Left renal cortex interstitium (tissue), 4 donors: ENCODE data around the gene ZNF503. TPM values are rescaled to one million over a fixed set of nuclear protein-coding genes. Genes with fewer than 3 reads are reported as not detected.

Source experiments
- DNase-seq, 4 donors: peaks; one replicate each; pipeline ENCODE4 v3.0.0-alpha.2; 2013; ENCODE audit warnings: low read depth in 4 of 4, low spot score in 2 of 4, missing footprints in 1 of 4
- polyA plus RNA-seq, 4 donors: library from polyadenylated mRNA; unstranded; fragments of 120-200 nt; gene quantifications; one replicate each; pipeline ENCODE4 v1.2.1, GENCODE V29; 2013; ENCODE audit not compliant: insufficient read length in 4 of 4

Gene ZNF503
- polyA plus RNA-seq, 4 donors, result 56.8 to 107 (median 80.1) TPM

DNA sequence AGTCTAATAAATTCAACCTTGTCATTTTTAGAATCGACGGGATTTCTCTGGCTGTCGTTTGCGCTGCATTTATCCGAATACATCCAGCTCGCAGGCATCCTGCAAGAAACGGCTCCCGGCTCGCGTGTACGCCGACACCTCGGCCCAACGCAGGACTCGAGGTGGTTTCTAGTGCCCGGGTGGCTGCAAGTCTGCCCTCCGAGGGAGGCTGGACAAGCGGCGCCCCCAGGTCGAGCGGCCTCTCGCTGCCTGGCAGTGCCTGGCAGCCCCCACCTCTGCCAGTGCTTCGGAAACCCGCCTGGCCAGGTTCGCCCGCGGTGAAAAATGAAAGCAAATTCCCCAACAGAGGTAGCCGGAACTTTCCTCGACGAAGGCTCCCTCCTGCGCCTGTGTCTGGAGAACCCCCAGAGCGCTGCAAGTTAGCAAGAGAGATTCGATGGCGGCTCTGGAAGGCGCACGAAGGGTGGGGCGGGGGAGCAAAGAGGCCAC lies 5.7 kb upstream of the ZNF503 start:
- DNase-seq, result no peak

- no peak for DNase-seq
Observed at GRCh38 chr10:75406462-75407223, 5.1 kb upstream of the ZNF503 start.

GRCh38 chr10:75405598-75406461 lies 4.3 kb upstream of the ZNF503 start:
- peak in 1 of 4 donors; percentile 41 for DNase-seq

GRCh38 chr10:75404815-75405597 lies 3.4 kb upstream of the ZNF503 start:
- peak in 2 of 4 donors; percentile 69 to 77 for DNase-seq

DNA sequence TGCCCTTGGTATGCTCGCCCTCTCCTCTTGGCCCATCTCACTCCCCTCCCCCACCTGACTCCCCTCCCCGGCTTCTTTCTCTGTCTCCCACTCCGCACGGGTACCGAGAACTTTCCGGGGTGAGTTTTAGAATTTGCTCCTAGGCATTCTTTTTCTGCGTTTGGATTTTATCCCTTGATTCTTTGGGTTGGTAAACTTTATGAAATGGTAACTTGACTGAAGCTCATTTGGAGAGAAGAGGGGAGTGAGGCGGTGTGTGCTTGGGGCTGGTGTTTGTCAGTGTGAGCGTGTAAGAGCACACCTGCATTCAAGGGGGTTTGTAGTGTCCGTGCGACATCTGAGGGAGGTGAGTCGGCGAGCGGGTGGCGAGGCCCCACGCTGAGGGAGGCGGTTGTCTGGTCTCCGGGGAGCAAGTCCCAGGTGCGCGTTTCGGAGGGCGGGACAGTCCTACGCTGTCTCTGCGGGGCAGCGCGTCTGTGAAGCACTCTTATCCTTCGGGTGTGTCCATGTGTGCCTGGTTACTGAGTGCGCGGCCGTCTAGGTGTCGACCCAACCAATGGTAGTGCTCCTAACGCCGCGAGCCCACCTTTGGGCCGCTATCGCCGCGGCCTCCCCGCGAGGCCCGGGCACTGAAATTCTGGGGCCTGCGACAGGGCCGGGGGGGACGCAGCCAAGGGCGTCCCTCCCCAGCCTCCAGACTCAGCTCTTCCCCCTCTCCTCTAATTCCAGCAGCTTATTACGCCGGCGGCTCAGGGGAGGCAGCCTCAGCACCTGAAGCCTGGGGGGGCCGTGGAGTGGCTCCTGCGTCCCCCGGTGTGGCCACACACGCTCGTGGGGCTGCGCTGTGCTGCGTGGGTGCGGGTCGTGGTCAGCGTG lies 2.6 kb upstream of the ZNF503 start:
- DNase-seq, result peak in 2 of 4 donors; percentile 31 to 46

DNA sequence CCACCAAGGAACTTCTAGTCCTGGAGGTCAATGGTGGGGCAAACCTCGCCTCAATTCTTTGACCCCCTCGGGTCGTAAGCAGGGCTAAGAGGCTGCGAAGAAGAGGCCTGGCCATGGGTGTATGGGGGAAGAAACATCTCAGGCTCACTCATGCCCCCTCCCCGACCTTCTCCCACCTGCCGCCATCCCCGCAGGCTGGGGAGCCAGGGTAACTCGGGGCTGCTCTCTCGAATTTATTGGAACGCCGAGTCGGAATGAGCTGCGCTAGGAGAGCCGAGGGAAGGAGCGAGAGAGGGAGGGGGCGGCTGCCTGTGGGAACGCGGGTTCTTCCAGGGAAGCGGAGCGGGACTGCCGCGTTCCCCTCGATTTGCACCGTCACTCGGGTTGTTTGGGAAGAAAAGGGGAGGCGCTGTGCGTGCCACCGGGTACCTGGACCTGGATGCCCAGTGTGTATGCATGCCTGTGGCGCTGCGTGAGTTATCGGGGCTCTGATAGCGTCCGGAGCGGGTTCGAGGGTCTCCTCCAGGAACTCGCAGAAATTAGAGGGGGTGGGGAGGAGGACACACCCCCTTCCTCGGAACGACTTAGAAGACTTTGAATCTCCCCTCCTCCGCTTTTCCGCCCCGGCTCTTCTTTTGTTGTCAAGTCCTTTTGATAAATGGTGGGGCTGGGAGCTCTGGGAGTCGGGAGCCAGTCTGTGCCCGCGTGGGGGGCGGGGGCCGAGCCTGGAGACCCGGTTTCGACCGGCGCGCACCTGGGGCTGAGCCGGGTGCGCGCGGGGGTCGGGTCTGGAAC lies 1.8 kb upstream of the ZNF503 start:
- peak in 2 of 4 donors; percentile 82 to 84 for DNase-seq

- peak in 2 of 4 donors; percentile 86 to 96 for DNase-seq
Observed at GRCh38 chr10:75402486-75403143, 1.1 kb upstream of the ZNF503 start.

- no peak for DNase-seq
Observed at GRCh38 chr10:75400771-75401568, 594 bp downstream of the ZNF503 start.

GRCh38 chr10:75400163-75400770 lies 1.3 kb downstream of the ZNF503 start:
- DNase-seq, result peak in 1 of 4 donors; percentile 21

DNA sequence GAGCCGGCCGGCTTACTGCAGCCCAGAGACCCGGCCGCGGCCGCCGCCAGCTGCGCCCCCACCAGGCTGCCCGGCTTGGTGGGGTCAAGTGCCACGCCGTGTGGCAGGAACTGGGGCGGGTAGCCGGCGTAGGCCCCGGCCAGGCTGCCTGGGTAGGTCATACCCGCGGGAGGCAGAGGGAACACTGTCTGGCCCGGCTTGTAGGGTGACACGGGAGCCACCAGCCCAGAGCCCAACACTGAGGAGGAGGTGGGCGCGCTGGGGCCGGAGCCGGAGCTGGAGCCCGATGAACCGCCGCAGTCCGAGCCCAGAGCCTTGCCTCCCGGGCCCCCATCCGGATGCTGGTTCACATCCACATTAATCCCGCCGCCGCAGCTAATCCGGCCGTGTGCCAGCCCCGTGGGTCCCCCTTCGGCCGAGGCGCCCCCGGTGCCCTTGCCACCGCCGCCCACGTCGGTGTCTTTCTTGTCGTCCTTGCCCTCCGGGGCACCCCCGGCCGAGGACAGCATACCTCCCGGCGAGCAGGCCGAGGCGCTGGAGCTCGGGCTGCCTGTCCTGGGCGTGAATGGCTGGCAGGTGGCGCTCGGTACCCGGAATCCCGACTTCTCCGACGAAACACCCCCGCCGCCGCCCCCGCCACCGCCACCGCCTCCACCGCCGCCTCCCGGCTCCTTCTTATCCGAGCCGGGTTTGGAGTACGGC lies 2.0 kb downstream of the ZNF503 start:
- peak in 3 of 4 donors; percentile 31 to 42 (median 33) for DNase-seq

DNA sequence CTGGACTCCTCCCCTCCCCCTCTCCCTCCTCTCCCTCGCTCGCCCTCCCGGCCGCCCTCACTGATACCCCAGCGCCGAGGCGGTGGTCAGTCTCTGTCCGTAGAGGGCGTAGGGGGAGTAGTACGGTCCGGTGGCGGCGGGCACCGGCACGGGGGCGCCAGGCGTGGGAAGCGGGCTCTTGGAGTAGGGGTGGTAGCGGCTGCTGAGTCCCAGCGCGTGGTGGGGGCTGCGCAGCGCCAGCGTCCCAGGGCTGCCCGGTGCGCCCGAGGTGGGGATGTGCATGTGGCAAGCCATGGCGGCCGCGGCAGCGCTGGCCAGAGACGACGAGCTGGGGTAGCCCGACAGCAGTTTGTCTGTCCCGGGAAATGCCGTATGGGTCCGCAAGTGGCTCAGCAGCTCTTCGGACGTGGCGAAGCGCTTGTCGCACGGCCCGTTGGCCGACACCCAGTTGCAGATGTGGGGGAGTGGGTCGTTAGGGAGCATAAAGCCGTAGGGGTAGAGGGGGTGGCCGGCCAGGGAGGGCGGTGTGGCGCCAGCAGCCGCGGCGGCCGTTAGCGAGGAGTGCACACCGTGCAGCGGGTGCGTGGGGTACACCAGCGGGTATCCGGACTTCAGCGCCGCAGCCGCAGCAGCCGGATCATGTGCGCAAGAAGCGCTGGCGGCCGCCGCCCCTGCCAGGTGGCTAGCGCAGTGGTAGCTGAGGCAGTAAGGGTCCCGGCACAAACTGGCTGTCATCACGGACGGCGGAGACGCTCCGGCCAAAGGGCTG lies 2.7 kb downstream of the ZNF503 start:
- DNase-seq, result peak in 2 of 4 donors; percentile 27 to 37

- DNase-seq, result peak in 1 of 4 donors; percentile 36
Observed at GRCh38 chr10:75398200-75398691, 3.3 kb downstream of the ZNF503 start.

DNA sequence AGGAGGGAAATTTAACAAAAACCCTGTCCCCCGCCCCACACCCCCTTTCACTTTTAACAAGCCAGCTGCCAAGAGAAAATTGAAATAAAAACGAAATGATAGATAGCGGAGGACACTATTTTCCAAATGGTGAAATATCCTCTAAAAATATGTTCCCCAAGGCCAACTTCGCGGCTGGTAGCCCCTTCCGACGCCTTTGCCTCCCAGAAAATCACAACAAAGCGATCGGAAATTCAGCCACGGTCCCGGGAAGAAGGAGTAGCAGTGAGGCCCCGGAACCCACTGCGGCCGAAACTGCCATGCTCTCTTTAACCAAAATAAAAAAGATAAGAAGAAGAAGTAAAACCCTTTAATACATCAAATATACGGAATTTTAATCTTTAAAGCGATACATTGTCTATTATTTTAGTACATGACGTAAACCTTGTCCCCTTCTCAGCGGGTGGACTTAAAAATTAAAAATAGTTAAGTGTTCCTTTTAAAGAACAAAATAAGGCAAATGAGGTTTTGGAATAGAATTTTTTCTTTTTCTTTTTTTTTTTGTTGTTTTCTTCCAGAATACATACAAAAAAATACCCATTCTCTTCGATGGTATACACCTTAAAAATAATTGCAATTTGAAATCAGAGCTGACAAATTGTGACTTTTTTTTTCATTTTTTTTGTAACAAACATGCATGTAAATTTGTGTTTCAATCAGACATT lies 3.9 kb downstream of the ZNF503 start:
- DNase-seq, result peak in 2 of 4 donors; percentile 29 to 48

GRCh38 chr10:75396631-75397495 lies 4.7 kb downstream of the ZNF503 start:
- DNase-seq, result peak in 3 of 4 donors; percentile 36 to 72 (median 51)
